HG03521 (cell line): ENCODE data around the gene SGCA.

Source experiments
- ATAC-seq: cut with Tn5 transposase; IDR thresholded peaks from one replicate; pipeline ENCODE4 v1.9.1; 2021; ENCODE audit warnings: mild to moderate bottlenecking, moderate library complexity; ENCODE audit not compliant: unreplicated experiment

Gene SGCA

GRCh38 chr17:50165867-50166517 lies at the start of gene SGCA:
Gene SGCA, plus strand, starts transcription at chr17:50166005. Its CDS starts 36 bp downstream, at chr17:50166041.
- no peak for ATAC-seq

- peak; percentile 46 for ATAC-seq
Measured at GRCh38 chr17:50117202-50118051, 48.4 kb upstream of the SGCA start.

GRCh38 chr17:50118076-50118827 lies 47.6 kb upstream of the SGCA start:
- ATAC-seq, result no peak

- no peak for ATAC-seq
Measured at GRCh38 chr17:50118828-50119218, 47.0 kb upstream of the SGCA start.

GRCh38 chr17:50120475-50121253 lies 45.1 kb upstream of the SGCA start:
- no peak for ATAC-seq

- no peak for ATAC-seq
Measured at GRCh38 chr17:50122945-50123344, 42.9 kb upstream of the SGCA start.

- ATAC-seq, result no peak
Measured at GRCh38 chr17:50123649-50124349, 42.0 kb upstream of the SGCA start.

- ATAC-seq, result no peak
Measured at GRCh38 chr17:50125420-50125997, 40.3 kb upstream of the SGCA start.

GRCh38 chr17:50127697-50128361 lies 38.0 kb upstream of the SGCA start:
- ATAC-seq, result no peak

- ATAC-seq, result no peak
Measured at GRCh38 chr17:50128441-50129352, 37.1 kb upstream of the SGCA start.

GRCh38 chr17:50129353-50129727 lies 36.5 kb upstream of the SGCA start:
- ATAC-seq, result no peak

GRCh38 chr17:50129728-50130558 lies 35.9 kb upstream of the SGCA start, which contains the start of gene SAMD14:
Gene SAMD14, minus strand, starts transcription at chr17:50130160. Its CDS starts 5,201 bp downstream, at chr17:50124959.
- ATAC-seq, result no peak

- ATAC-seq, result no peak
Measured at GRCh38 chr17:50130559-50131305, 35.1 kb upstream of the SGCA start.

- no peak for ATAC-seq
Measured at GRCh38 chr17:50132104-50132794, 33.6 kb upstream of the SGCA start.

GRCh38 chr17:50133028-50133768 lies 32.6 kb upstream of the SGCA start:
- ATAC-seq, result no peak
